HG03135 (cell line): Measurements from ENCODE around the gene PRRG3.

Source experiments
- ATAC-seq: cut with Tn5 transposase; IDR thresholded peaks from one replicate; pipeline ENCODE4 v1.9.1; 2021; ENCODE audit warnings: mild to moderate bottlenecking, moderate library complexity; ENCODE audit not compliant: unreplicated experiment

The PRRG3 gene

DNA sequence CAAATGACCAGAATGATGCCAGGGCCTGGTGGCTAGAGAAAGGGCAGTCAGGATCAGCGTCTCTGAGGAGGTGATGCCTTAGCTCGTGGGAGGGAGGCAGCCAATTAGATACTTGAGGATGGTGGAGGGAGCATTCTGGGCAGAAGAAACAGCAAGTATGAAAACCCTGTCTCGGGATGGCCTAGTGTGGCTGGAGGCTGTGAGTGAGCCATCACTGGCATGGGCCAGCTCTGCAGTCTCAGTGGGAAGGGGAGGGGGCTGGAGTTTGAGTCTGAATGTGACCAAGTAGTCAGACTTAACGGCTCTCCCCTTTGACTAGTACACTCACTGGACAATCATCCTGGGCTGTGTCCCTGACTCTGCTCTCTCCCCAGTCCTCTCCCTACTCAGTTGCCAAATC is 46.3 kb downstream of the PRRG3 start:
- no peak for ATAC-seq

DNA sequence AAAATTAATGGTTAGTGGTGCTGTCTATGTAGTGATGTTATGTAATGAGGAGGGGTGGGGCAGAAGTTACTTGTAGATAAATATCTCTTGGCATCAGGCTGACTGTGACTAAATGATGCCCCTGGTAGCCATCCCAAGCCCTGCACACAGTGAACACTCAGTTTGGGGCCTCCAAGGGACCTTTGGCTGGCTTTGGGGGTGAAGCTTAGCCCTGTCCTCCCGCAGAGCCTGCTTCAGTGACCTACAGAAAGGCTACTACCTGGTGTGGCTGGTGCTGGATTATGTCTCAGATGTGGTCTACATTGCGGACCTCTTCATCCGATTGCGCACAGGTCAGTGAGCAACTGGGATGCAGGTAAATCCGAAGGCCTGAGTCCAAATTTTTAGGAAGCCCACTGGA is 47.1 kb downstream of the PRRG3 start:
- ATAC-seq: no peak

DNA sequence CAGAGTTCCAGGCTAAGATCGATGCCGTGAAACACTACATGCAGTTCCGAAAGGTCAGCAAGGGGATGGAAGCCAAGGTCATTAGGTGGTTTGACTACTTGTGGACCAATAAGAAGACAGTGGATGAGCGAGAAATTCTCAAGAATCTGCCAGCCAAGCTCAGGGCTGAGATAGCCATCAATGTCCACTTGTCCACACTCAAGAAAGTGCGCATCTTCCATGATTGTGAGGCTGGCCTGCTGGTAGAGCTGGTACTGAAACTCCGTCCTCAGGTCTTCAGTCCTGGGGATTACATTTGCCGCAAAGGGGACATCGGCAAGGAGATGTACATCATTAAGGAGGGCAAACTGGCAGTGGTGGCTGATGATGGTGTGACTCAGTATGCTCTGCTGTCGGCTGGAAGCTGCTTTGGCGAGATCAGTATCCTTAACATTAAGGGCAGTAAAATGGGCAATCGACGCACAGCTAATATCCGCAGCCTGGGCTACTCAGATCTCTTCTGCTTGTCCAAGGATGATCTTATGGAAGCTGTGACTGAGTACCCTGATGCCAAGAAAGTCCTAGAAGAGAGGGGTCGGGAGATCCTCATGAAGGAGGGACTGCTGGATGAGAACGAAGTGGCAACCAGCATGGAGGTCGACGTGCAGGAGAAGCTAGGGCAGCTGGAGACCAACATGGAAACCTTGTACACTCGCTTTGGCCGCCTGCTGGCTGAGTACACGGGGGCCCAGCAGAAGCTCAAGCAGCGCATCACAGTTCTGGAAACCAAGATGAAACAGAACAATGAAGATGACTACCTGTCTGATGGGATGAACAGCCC is 48.6 kb downstream of the PRRG3 start:
- ATAC-seq: no peak

DNA sequence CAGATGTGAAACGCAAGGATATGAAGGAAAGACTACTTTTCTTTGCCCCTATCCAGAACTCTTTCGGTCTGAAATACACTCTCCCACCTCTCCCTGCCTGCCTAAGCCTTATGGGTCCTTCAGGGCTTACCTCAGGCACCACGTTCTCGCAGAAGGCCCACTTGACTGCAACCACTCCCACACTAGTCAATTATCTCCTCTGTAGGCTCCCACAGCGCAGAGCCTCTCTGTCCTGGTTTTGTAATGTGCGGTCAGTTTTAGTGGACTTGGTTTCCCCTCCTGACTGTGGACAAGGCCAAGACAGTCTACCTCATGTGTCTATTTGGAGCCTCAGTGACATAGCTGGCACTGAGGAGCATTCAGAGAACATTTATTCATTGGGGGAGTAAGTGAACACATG is 50.4 kb downstream of the PRRG3 start:
- no peak for ATAC-seq

DNA sequence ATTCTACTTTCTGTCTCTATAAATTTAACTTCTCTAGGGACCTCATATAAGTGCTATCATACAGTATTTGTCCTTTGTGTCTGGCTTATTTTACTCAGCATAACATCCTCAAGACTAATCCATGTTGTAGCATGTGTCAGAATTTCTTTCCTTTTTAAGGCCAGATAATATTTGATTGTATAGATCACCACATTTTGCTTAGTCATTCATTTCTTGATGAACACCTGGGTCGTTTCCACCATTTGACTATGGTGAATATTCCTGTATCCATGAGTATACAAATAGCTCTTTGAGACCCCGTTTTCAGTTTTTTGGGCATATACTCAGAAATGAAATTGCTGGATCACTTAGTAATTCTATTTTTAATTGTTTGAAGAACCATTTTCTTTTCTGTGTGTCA is 51.2 kb downstream of the PRRG3 start:
- no peak for ATAC-seq

DNA sequence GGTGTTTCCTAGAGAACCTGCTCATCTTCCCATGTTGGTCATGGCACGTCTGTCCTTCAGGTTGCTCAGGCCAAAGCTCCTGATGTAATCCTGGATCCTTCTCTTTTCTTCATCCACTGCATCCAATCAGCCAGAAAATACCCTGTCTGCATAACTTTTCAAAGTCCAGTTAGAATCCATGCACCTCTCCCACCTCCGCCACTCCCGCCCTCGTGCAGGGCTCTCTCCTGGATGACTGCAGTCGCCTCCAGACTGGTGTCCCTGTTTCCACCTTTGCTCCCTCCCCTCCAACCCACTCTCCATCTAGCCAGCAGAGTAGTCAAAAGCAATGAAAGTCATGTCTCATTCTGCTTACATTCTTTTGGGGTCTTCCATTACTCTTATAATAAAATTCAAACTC is 55.3 kb downstream of the PRRG3 start:
- ATAC-seq: no peak

DNA sequence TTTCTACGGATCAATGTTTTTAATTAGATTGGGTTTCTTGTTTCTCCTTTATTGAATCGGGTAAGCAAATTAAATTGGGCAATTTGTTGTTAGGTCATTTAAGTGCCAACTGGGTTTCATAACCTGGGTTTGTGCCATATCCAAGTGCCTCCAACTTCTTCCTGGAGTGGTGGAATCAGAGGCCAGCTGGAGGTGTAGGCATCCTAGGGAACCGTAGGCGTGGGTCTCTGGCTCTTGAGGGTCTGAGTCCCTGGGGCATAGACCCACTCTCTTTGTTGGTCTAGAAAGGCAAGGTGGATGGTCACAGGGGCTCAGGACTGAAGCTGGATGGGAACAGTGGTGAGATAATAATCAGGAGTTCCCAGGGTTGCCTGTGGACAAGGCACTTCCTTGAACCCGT is 57.6 kb downstream of the PRRG3 start:
- ATAC-seq: no peak

DNA sequence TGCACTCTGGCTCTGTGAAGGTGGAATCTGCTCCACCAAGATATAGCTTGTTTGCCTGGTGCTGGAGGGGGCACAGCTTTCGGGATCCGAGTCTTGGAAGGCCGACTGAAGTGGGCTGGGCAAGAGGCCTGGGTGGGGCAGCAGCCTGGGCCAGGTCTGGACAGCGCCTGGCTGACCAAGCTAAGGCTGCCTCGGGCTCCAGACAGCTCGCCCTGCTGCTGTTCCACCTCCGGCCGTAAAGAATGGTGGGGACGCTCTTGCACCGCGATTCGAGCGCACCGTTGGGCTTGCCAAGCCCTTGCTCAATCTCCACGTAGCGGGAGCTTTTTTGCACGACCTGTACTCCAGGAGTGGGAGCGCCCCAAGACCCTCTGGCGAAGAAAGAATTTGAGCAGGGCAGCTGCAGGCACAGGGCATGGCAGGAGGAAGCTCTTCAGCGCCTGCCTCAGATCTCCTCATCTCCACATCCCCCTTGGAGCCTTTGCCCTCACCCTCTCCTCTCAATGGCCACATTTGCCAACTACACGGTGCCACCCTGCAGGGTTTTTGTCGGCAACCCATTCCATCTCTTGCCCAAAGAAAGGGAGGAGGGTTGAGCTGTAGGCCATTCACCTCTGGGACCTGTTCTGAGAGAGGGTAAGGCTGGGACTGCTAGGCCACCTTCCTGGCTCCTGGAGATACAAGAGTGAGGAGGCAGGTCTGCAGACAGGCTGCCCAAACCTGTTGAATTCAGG is 58.2 kb downstream of the PRRG3 start:
- ATAC-seq: no peak

DNA sequence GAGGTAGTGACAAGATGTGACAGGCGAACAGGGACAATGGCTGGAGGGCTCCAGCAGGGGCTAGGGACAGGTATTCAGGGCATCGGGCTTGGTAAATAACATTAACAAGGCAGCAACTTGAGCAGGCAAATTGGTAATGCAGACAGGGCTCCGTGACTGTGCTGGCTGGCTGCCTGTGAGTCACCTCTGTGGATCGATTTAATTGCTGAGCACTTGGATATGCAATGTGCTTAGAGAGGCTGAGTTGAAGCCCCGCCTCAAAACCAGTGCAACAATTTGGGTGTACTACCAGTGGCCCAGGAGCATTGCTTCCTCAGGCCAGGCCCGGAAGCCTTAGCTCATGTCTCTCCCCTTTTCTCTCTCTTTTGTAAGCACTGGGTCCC is 58.8 kb downstream of the PRRG3 start:
- ATAC-seq: no peak

DNA sequence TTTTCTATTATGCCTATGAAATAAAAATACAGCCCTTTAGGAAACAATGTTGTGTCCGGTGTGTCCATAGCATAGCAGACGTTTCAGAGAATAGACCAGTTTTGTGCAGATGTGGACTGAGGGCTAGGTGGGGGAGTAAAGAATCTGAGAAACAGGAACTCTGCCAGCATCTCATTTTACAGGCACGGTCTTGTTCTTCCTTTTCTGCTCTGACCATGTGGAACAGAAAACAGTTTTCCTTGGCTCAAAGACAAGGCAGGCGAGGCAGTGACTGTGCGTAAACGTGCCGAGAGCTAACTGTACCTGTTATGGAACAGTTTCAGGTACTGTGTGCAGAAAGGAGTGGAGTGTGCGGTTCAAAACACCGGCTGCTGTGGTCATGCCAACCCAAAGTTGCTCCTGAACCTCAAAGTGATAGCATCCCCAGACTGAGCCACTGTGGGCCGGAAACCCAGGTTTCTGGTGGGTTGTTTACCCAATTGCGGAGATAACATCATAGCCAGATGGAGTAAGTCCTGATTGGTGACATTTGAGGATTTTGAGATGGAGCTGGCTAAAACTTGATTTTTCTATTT is 59.5 kb downstream of the PRRG3 start:
- no peak for ATAC-seq
